ENCODE results near the gene PRPSAP2.

PRPSAP2 gene

GRCh38 chr17:18978050-18978449 is 120.1 kb downstream of the PRPSAP2 start:
- Histone ChIP-seq H3K36me3 (no peaks in the 10 kb centered on the region), H3K4me3 (ENCODE audit: low read depth, low read length) (no peak overlapping the region), H3K4me1 (no peaks in the 10 kb centered on the region), H3K27me3 (no peaks in the 10 kb centered on the region), H3K9me3 (no peaks in the 10 kb centered on the region)
- no peak for TF ChIP-seq CTCF (IDR thresholded peaks at IDR 0.05; ENCODE audit: low read depth, low read length)
- DNase-seq: no peak

- Histone ChIP-seq H3K4me3 (ENCODE audit: low read depth, low read length) (no peak overlapping the region), H3K27me3 (no peaks in the 10 kb centered on the region), H3K36me3 (no peaks in the 10 kb centered on the region), H3K4me1 (no peaks in the 10 kb centered on the region), H3K9me3 (no peaks in the 10 kb centered on the region)
- TF ChIP-seq CTCF (IDR thresholded peaks at IDR 0.05; ENCODE audit: low read depth, low read length): no peak
- DNase-seq: no peak
Measured at GRCh38 chr17:18978655-18979054, 120.7 kb downstream of the PRPSAP2 start.
